Midbrain (tissue), 1 donor: ENCODE data around the gene RALB.
"Not testable (repeated sequence)": the region's sequence is repeated elsewhere in the genome, so short reads cannot be mapped to it uniquely, and the experiment has no call there.

ENCODE experiments used
- DNase-seq: peaks from one replicate; lab custom pipeline; 2025; lab: John Stamatoyannopoulos, UW

The RALB gene

GRCh38 chr2:120224735-120225548 is 27.7 kb upstream of the RALB start:
- DNase-seq = no peak

GRCh38 chr2:120225549-120226065 is 27.0 kb upstream of the RALB start:
- no peak for DNase-seq

- DNase-seq = no peak
Observed at GRCh38 chr2:120226316-120226715, 26.3 kb upstream of the RALB start.

- no peak for DNase-seq
Observed at GRCh38 chr2:120227111-120227991, 25.3 kb upstream of the RALB start.

GRCh38 chr2:120228503-120228902 is 24.1 kb upstream of the RALB start:
- no peak for DNase-seq

GRCh38 chr2:120229341-120229740 is 23.3 kb upstream of the RALB start:
- no peak for DNase-seq

- no peak for DNase-seq
Observed at GRCh38 chr2:120230515-120231471, 21.9 kb upstream of the RALB start.

GRCh38 chr2:120231564-120231973 is 21.1 kb upstream of the RALB start:
- DNase-seq = no peak

- DNase-seq = peak; percentile 18
Observed at GRCh38 chr2:120231974-120232635, 20.5 kb upstream of the RALB start.

- DNase-seq = no peak
Observed at GRCh38 chr2:120233292-120233691, 19.4 kb upstream of the RALB start.

- DNase-seq = not testable (repeated sequence)
Observed at GRCh38 chr2:120235158-120235557, 17.5 kb upstream of the RALB start.

GRCh38 chr2:120235681-120236080 is 17.0 kb upstream of the RALB start:
- no peak for DNase-seq

GRCh38 chr2:120236316-120236715 is 16.3 kb upstream of the RALB start:
- no peak for DNase-seq

GRCh38 chr2:120236791-120237190 is 15.9 kb upstream of the RALB start:
- no peak for DNase-seq

- no peak for DNase-seq
Observed at GRCh38 chr2:120237491-120237902, 15.2 kb upstream of the RALB start.

GRCh38 chr2:120238728-120239487 is 13.7 kb upstream of the RALB start:
- DNase-seq = no peak

- DNase-seq = no peak
Observed at GRCh38 chr2:120239488-120240287, 13.0 kb upstream of the RALB start.

GRCh38 chr2:120240901-120241429 is 11.7 kb upstream of the RALB start:
- DNase-seq = no peak

GRCh38 chr2:120241684-120242083 is 11.0 kb upstream of the RALB start:
- no peak for DNase-seq
